Aorta (tissue), 5 donors: ENCODE data around the gene CYFIP2. TPM values are rescaled to one million over a fixed set of nuclear protein-coding genes. Genes with fewer than 3 reads are reported as not detected.

Experiments used
- ATAC-seq: fragments of 200-7000 bp; cut with Tn5 transposase; one replicate; pipeline ENCODE4 v1.9.1; 2022; ENCODE audit warnings: moderate library complexity; ENCODE audit not compliant: low FRiP score
- DNase-seq, 2 donors: peaks; one replicate each; pipeline ENCODE4 v3.0.0-alpha.2; 2020
- H3K27ac ChIP-seq, 2 donors: one replicate each; pipeline ENCODE4 v1.5.1; 2013; ENCODE audit warnings: low read length in 2 of 2, mild to moderate bottlenecking in 2 of 2, moderate library complexity in 2 of 2, control low read depth in 1 of 2, inconsistent platforms in 1 of 2, low read depth in 1 of 2
- H3K27me3 ChIP-seq, 2 donors: one replicate each; pipeline ENCODE4 v1.6.1; 2013; ENCODE audit warnings: control low read depth in 1 of 2, low read length in 1 of 2, mild to moderate bottlenecking in 1 of 2, moderate library complexity in 1 of 2; ENCODE audit not compliant: insufficient read depth in 2 of 2, control insufficient read depth in 1 of 2
- H3K36me3 ChIP-seq, 2 donors: one replicate each; pipeline ENCODE4 v1.6.1; 2013; ENCODE audit warnings: control low read depth in 1 of 2, low read length in 1 of 2, mild to moderate bottlenecking in 1 of 2; ENCODE audit not compliant: insufficient read depth in 2 of 2, control insufficient read depth in 1 of 2
- H3K4me1 ChIP-seq, 2 donors: one replicate each; pipeline ENCODE4 v1.6.1; 2013; ENCODE audit warnings: low read length in 2 of 2, control low read depth in 1 of 2, mild to moderate bottlenecking in 1 of 2, moderate library complexity in 1 of 2; ENCODE audit not compliant: insufficient read depth in 2 of 2, control insufficient read depth in 1 of 2
- H3K4me3 ChIP-seq, 2 donors: one replicate each; pipeline ENCODE4 v1.5.1; 2013; ENCODE audit warnings: low read length in 2 of 2, control low read depth in 1 of 2, mild to moderate bottlenecking in 1 of 2
- H3K9me3 ChIP-seq: one replicate; pipeline ENCODE4 v1.6.1; 2013; ENCODE audit warnings: mild to moderate bottlenecking, low read length; ENCODE audit not compliant: control insufficient read depth
- WGBS, 2 donors: extraction: QIAGEN DNeasy Blood & Tissue Kit; methylation state at CpG; one replicate each; pipeline ENCODE4 v1.1.7; 2013; 5-methylcytosine and 5-hydroxymethylcytosine counted together
- intact Hi-C, 2 donors: fragments of 100-400 bp; cut with DNase I; formaldehyde crosslinking; loops; one replicate each; pipeline versions ENCODE4 v1.14.2 to v1.15.0; 2022
- polyA plus RNA-seq, 2 donors: library from polyadenylated mRNA; stranded (reverse); fragments of 200-250 nt; gene quantifications; one replicate each; pipeline ENCODE4 v1.2.3, GENCODE V29; 2013
- total RNA-seq, 2 donors: library from RNA; stranded (reverse); fragmentation: NEBNext Ultra II Directional; extraction: Animal tissue kit (Norgen Biotek cat#: 25700); gene quantifications; one replicate each; pipeline ENCODE4 v1.2.1, GENCODE V29; 2021
- donor health status: healthy with polysubstance abuse.
- donor health status: Bipolar disorder and iron deficiency.
- donor health status: DM: no; HTN: no; CAD: no.
- donor health status: DM: no; HTN: no; CAD: no.
- donor health status: DM: yes; HTN: yes; CAD: no.

CYFIP2 gene
- total and polyA plus RNA-seq, 4 donors: 42.0 to 144 (median 113) TPM

GRCh38 chr5:157322581-157322980 lies 56.7 kb downstream of the CYFIP2 start:
- no peaks in the 10 kb centered on the region for H3K27me3 ChIP-seq
- H3K4me3 ChIP-seq: no peak overlapping the region
- no peaks in the 10 kb centered on the region for H3K36me3 ChIP-seq
- intact Hi-C loops: loop anchor here in 1 of 2 donors (10.0 kb wide), 1 partner anchor 392 kb away; no protein-coding TSS in a partner anchor
- ATAC-seq (no peak), DNase-seq (no peak)
- H3K9me3 ChIP-seq: no peaks in the 10 kb centered on the region
- 91 to 95% methylated on average over 13 of the region's 13 CpGs for WGBS, 2 donors
- H3K4me1 ChIP-seq: no peaks in the 10 kb centered on the region
- H3K27ac ChIP-seq: no peak overlapping the region

GRCh38 chr5:157323107-157323706 lies 57.3 kb downstream of the CYFIP2 start:
- no peaks in the 10 kb centered on the region for H3K4me1 ChIP-seq
- H3K9me3 ChIP-seq: no peaks in the 10 kb centered on the region
- no peak overlapping the region for H3K4me3 ChIP-seq
- DNase-seq (no peak), ATAC-seq (no peak)
- no peaks in the 10 kb centered on the region for H3K27me3 ChIP-seq
- intact Hi-C loops: loop anchor here in 1 of 2 donors (10.0 kb wide), 1 partner anchor 392 kb away; no protein-coding TSS in a partner anchor
- 83 to 84% methylated on average over 10 of the region's 10 CpGs for WGBS, 2 donors
- no peaks in the 10 kb centered on the region for H3K36me3 ChIP-seq
- H3K27ac ChIP-seq: no peak overlapping the region

- H3K27ac ChIP-seq: no peak overlapping the region
- 90 to 94% methylated on average over 7 of the region's 7 CpGs for WGBS, 2 donors
- no peaks in the 10 kb centered on the region for H3K36me3 ChIP-seq
- intact Hi-C loops: loop anchor here in 1 of 2 donors (10.0 kb wide), 1 partner anchor 391 kb away; no protein-coding TSS in a partner anchor
- H3K27me3 ChIP-seq: no peaks in the 10 kb centered on the region
- no peak for DNase-seq
- H3K9me3 ChIP-seq: no peaks in the 10 kb centered on the region
- ATAC-seq: no peak
- no peak overlapping the region for H3K4me3 ChIP-seq
- H3K4me1 ChIP-seq: no peaks in the 10 kb centered on the region
Observed at GRCh38 chr5:157324237-157324636, 58.3 kb downstream of the CYFIP2 start.

GRCh38 chr5:157326440-157327005 lies 60.6 kb downstream of the CYFIP2 start:
- Histone ChIP-seq H3K9me3 (no peaks in the 10 kb centered on the region), H3K4me1 (no peaks in the 10 kb centered on the region), H3K27ac (no peak overlapping the region), H3K36me3 (no peaks in the 10 kb centered on the region), H3K27me3 (no peaks in the 10 kb centered on the region), H3K4me3 (no peak overlapping the region)
- WGBS, 2 donors: 66 to 78% methylated on average over 7 of the region's 7 CpGs
- DNase-seq (no peak), ATAC-seq (no peak)
- intact Hi-C loops: loop anchor here in 1 of 2 donors (5.0 to 10.0 kb wide), 2 partner anchors 151 to 388 kb away; no protein-coding TSS in a partner anchor

- 56 to 59% methylated on average over 3 of the region's 3 CpGs for WGBS, 2 donors
- Histone ChIP-seq H3K4me3 (no peak overlapping the region), H3K27me3 (no peaks in the 10 kb centered on the region), H3K27ac (no peak overlapping the region), H3K9me3 (no peaks in the 10 kb centered on the region), H3K4me1 (no peaks in the 10 kb centered on the region), H3K36me3 (no peaks in the 10 kb centered on the region)
- ATAC-seq: peak; percentile 13
- intact Hi-C loops: loop anchor here (2.0 to 10.0 kb wide), 3 partner anchors 149 to 387 kb away; no protein-coding TSS in a partner anchor
- no peak for DNase-seq
Observed at GRCh38 chr5:157327771-157328170, 61.8 kb downstream of the CYFIP2 start.

- DNase-seq (peak in 1 of 2 donors; percentile 69), ATAC-seq (peak; percentile 95)
- intact Hi-C loops: loop anchor here (2.0 to 10.0 kb wide), 3 partner anchors 148 to 386 kb away; no protein-coding TSS in a partner anchor
- Histone ChIP-seq H3K9me3 (no peaks in the 10 kb centered on the region), H3K4me1 (no peaks in the 10 kb centered on the region), H3K4me3 (no peak overlapping the region), H3K27ac (no peak overlapping the region), H3K36me3 (peaks cover 0 to 2% of the 10 kb centered on the region in 2 donors), H3K27me3 (no peaks in the 10 kb centered on the region)
- WGBS, 2 donors: 12% methylated on average over 12 of the region's 12 CpGs
Observed at GRCh38 chr5:157328277-157328912, 62.5 kb downstream of the CYFIP2 start.

GRCh38 chr5:157331807-157332206 lies 65.9 kb downstream of the CYFIP2 start:
- intact Hi-C loops: no loop called here
- H3K9me3 ChIP-seq: no peaks in the 10 kb centered on the region
- no peaks in the 10 kb centered on the region for H3K4me1 ChIP-seq
- no peak for ATAC-seq
- no peak overlapping the region for H3K27ac ChIP-seq
- DNase-seq: no peak
- H3K36me3 ChIP-seq: peaks cover 4% of the 10 kb centered on the region in 2 donors
- 90 to 91% methylated on average over 3 of the region's 3 CpGs for WGBS, 2 donors
- H3K27me3 ChIP-seq: no peaks in the 10 kb centered on the region
- H3K4me3 ChIP-seq: no peak overlapping the region

- ATAC-seq: no peak
- no peaks in the 10 kb centered on the region for H3K27me3 ChIP-seq
- WGBS, 2 donors: 45 to 63% methylated on average over 8 of the region's 8 CpGs
- no peaks in the 10 kb centered on the region for H3K4me1 ChIP-seq
- intact Hi-C loops: no loop called here
- H3K36me3 ChIP-seq: peaks cover 4% of the 10 kb centered on the region in 2 donors
- no peak for DNase-seq
- H3K4me3 ChIP-seq: no peak overlapping the region
- H3K27ac ChIP-seq: no peak overlapping the region
- H3K9me3 ChIP-seq: no peaks in the 10 kb centered on the region
Observed at GRCh38 chr5:157335534-157336422, 69.9 kb downstream of the CYFIP2 start.
